ENCODE data around the gene REPIN1. TPM values are rescaled to one million over a fixed set of nuclear protein-coding genes. Genes with fewer than 3 reads are reported as not detected.

REPIN1 gene
- total and polyA plus RNA-seq, 4 donors: 38.4 to 135 (median 62.0) TPM

DNA sequence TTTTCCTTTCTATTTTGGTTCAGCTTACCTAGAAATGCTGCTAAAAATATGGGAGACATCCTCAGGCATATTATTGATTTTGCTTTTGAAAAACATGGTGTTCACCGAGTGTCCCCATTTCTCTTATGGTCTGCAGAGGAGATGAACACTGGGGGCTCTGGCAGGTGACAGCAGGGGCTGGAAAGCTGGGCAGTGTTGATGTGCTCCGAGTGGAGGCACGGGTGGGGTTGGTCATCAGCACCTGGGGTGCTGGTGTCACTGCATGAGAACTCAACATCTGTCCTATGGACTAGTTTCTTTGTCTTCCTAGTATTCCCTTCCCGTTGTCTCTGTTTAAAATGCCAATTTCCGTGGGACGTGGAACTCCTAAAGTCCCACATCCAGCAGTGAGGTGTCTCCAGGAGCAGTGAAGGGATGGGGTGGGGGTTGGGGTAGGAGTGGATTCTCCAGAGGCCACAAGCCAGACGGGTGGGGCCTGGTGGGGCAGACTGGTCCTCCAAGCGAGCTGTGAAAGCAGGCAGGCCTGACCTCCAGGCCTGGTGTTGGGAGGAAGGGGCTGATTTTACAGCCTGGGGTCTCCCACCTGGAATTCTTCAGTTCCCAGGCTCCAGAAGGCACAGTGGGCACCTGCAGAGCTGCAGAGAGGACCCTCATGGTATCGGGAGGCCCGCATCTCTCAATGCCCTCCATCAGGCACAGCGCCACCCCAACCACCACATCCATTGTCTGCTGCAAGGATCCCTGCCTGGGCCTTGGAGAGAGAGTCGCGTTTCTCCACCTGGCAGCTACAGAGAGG lies 35.0 kb downstream of the REPIN1 start:
- Histone ChIP-seq H3K4me3 (no peak overlapping the region), H3K36me3 (ENCODE audit: control insufficient read depth in 4 of 4, insufficient read depth in 4 of 4, low read length in 4 of 4) (peaks cover 0 to 4% (median 4%) of the 10 kb centered on the region in 4 donors), H3K9me3 (ENCODE audit: control insufficient read depth in 4 of 4, insufficient read depth in 3 of 4, low read length in 3 of 4) (no peaks in the 10 kb centered on the region), H3K9ac (ENCODE audit: insufficient read depth in 1 of 2, low read length in 2 of 2) (peak overlapping the region; percentile 8 to 38), H3K27me3 (ENCODE audit: control insufficient read depth in 3 of 3, insufficient read depth in 3 of 3, low read length in 2 of 3) (no peaks in the 10 kb centered on the region), H3K27ac (ENCODE audit: low read depth in 1 of 2, low read length in 1 of 2) (peak overlapping the region in 1 of 2 donors; percentile 21), H3K4me1 (ENCODE audit: control insufficient read depth in 5 of 5, insufficient read depth in 5 of 5, low read length in 5 of 5) (peaks cover 3 to 25% (median 7%) of the 10 kb centered on the region in 5 donors)
- ATAC-seq (ENCODE audit: insufficient read depth, low FRiP score) (no peak), DNase-seq (no peak)
- WGBS, 2 donors: 89 to 93% methylated on average over 13 of the region's 13 CpGs
- TF ChIP-seq, protein P1, sequence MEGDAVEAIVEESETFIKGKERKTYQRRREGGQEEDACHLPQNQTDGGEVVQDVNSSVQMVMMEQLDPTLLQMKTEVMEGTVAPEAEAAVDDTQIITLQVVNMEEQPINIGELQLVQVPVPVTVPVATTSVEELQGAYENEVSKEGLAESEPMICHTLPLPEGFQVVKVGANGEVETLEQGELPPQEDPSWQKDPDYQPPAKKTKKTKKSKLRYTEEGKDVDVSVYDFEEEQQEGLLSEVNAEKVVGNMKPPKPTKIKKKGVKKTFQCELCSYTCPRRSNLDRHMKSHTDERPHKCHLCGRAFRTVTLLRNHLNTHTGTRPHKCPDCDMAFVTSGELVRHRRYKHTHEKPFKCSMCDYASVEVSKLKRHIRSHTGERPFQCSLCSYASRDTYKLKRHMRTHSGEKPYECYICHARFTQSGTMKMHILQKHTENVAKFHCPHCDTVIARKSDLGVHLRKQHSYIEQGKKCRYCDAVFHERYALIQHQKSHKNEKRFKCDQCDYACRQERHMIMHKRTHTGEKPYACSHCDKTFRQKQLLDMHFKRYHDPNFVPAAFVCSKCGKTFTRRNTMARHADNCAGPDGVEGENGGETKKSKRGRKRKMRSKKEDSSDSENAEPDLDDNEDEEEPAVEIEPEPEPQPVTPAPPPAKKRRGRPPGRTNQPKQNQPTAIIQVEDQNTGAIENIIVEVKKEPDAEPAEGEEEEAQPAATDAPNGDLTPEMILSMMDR (IDR thresholded peaks at IDR 0.05; ENCODE audit: control extremely low read depth, extremely low read depth): no peak

DNA sequence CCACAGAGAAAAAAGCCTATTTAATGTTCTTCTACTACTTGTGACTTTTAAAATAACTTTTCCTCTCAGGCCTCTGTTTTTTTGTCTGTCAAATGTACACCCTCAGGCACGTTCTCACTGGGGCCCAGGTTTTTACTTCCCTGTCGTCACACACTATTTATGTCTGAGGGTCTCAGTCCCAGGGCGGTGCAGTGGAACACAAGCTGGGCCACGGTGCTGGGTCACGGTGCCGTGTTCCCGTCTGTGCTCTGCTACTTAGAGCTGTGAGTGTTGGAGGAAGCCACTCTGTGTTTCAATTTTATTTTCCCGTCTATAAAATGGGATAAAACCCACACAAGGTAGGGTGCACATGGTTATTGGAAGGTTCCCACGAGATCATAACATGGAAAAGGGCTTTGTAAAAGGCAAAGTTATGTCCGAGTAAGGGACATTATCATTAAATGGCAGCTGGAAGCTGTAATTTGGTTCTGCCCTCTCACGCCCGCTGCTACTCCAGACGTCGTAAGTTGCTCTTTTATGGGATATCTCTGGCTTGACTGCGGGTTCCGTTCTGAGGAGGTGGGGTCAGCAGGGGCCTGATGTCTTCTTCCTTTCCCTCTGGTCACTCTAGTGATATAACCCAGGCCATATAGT lies 35.7 kb downstream of the REPIN1 start:
- DNase-seq (no peak), ATAC-seq (ENCODE audit: insufficient read depth, low FRiP score) (no peak)
- Histone ChIP-seq H3K27ac (ENCODE audit: low read depth in 1 of 2, low read length in 1 of 2) (peak overlapping the region; percentile 92 to 93), H3K4me1 (ENCODE audit: control insufficient read depth in 5 of 5, insufficient read depth in 5 of 5, low read length in 5 of 5) (peaks cover 3 to 25% (median 7%) of the 10 kb centered on the region in 5 donors), H3K36me3 (ENCODE audit: control insufficient read depth in 4 of 4, insufficient read depth in 4 of 4, low read length in 4 of 4) (peaks cover 0 to 4% (median under 1%) of the 10 kb centered on the region in 4 donors), H3K27me3 (ENCODE audit: control insufficient read depth in 3 of 3, insufficient read depth in 3 of 3, low read length in 2 of 3) (no peaks in the 10 kb centered on the region), H3K9me3 (ENCODE audit: control insufficient read depth in 4 of 4, insufficient read depth in 3 of 4, low read length in 3 of 4) (no peaks in the 10 kb centered on the region), H3K9ac (ENCODE audit: insufficient read depth in 1 of 2, low read length in 2 of 2) (peak overlapping the region; percentile 38 to 68), H3K4me3 (peak overlapping the region; percentile 5)
- TF ChIP-seq, protein P1 (IDR thresholded peaks at IDR 0.05; ENCODE audit: control extremely low read depth, extremely low read depth): no peak
- WGBS, 2 donors: 29 to 32% methylated on average over 16 of the region's 16 CpGs

DNA sequence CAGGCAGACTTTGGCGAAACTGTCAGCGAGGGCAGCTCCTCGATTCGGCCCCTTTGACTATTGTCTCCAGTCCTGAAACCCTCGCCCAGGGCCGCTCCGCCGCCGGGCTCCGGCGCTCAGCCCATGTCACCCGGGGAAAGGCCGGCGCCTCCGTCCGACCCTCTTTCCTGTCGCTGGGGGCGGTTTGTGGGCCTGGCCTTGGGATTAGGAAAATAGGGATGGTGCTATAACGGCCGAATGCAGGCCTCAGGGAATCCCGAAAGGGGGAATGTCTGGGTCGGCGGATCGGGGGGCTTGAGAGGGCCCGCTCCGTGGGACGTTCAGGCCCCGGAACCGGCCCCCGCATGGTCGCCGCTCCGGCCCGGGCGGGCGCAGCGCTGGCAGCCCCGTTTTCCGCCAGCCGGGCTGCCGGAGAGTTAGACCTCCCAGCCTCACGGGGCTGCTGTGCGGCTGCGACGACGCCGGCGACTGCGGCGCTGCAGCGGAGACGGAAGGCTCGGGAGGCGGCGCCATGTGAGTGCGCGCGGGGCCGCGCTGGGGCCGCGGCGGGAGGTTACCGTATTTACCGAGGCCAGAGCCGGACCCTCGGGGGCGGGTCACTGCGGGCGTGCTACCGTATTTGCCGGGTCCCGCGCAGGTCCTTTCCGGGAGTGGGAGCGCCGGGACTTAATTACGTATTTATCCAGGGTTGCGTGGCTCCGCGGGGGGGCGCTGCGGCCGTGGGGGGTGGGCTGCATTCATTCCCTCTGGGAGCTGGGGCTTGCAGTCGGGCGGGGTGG lies 36.4 kb downstream of the REPIN1 start:
- Histone ChIP-seq H3K4me1 (ENCODE audit: control insufficient read depth in 5 of 5, insufficient read depth in 5 of 5, low read length in 5 of 5) (peaks cover 3 to 25% (median 7%) of the 10 kb centered on the region in 5 donors), H3K9ac (ENCODE audit: insufficient read depth in 1 of 2, low read length in 2 of 2) (peak overlapping the region; percentile 38 to 68), H3K9me3 (ENCODE audit: control insufficient read depth in 4 of 4, insufficient read depth in 3 of 4, low read length in 3 of 4) (no peaks in the 10 kb centered on the region), H3K36me3 (ENCODE audit: control insufficient read depth in 4 of 4, insufficient read depth in 4 of 4, low read length in 4 of 4) (peaks cover 0 to 5% (median 0%) of the 10 kb centered on the region in 4 donors), H3K27ac (ENCODE audit: low read depth in 1 of 2, low read length in 1 of 2) (peak overlapping the region; percentile 92 to 93), H3K4me3 (peak overlapping the region; percentile 62), H3K27me3 (ENCODE audit: control insufficient read depth in 3 of 3, insufficient read depth in 3 of 3, low read length in 2 of 3) (no peaks in the 10 kb centered on the region)
- ATAC-seq (ENCODE audit: insufficient read depth, low FRiP score): peak; percentile 95
- DNase-seq: peak; percentile 90 to 95 (median 93)
- TF ChIP-seq, protein P1 (IDR thresholded peaks at IDR 0.05; ENCODE audit: control extremely low read depth, extremely low read depth): no peak
- 0 to 1% methylated on average over 78 to 86 of the region's 86 CpGs for WGBS, 2 donors
